NB4 (cell line): Measurements from ENCODE around the gene FAM222A.

Experiments used
- DNase-seq: peaks from one replicate; pipeline ENCODE4 v3.0.0; 2010; ENCODE audit warnings: low read depth
- H3K4me3 ChIP-seq: one replicate; pipeline ENCODE4 v1.5.1; 2011; ENCODE audit warnings: mild to moderate bottlenecking, low read depth, low read length, moderate library complexity
- MAX ChIP-seq: IDR thresholded peaks from 2 replicates; pipeline ENCODE4 v1.6.1; 2011; ENCODE audit warnings: low read depth, low read length
- MYC ChIP-seq: IDR thresholded peaks from 2 replicates; pipeline ENCODE4 v1.6.1; 2011; ENCODE audit warnings: low read depth, low read length
- POLR2A ChIP-seq: IDR thresholded peaks from 2 replicates; pipeline ENCODE4 v1.6.1; 2011; ENCODE audit warnings: mild to moderate bottlenecking; ENCODE audit not compliant: insufficient read length; ENCODE audit errors: extremely low read depth
- TF ChIP-seq, protein P1 (sequence below): IDR thresholded peaks from one replicate; pipeline ENCODE4 v1.5.1; 2012; ENCODE audit warnings: low read depth, low read length

Gene FAM222A

DNA sequence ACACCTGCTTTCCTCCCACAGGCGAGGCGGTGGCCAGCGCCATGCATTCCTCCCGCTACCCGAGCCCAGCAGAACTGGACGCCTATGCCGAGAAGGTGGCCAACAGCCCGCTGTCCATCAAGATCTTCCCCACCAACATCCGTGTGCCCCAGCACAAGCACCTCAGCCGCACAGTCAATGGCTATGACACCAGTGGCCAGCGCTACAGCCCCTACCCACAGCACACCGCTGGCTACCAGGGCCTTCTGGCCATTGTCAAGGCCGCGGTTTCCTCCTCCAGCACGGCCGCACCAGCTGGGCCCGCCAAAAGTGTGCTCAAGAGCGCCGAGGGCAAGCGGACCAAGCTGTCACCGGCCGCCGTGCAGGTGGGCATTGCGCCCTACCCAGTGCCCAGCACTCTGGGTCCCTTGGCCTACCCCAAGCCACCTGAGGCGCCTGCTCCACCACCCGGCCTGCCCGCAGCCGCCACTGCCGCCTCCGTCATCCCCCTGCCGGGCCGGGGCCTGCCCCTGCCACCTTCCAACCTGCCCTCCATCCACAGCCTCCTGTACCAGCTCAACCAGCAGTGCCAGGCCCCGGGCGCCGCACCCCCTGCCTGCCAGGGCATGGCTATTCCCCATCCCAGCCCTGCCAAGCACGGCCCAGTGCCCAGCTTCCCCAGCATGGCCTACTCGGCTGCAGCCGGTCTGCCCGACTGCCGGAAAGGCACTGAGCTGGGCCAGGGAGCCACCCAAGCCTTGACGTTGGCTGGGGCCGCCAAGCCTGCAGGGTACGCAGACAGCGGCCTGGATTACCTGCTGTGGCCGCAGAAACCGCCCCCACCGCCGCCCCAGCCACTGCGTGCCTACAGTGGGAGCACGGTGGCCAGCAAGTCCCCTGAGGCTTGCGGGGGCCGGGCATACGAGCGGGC is 54.6 kb downstream of the FAM222A start:
- no peak for DNase-seq
- H3K4me3 ChIP-seq, result no peak overlapping the region
- TF ChIP-seq MYC (no peak), POLR2A (no peak), MAX (no peak)
- TF ChIP-seq, protein P1, sequence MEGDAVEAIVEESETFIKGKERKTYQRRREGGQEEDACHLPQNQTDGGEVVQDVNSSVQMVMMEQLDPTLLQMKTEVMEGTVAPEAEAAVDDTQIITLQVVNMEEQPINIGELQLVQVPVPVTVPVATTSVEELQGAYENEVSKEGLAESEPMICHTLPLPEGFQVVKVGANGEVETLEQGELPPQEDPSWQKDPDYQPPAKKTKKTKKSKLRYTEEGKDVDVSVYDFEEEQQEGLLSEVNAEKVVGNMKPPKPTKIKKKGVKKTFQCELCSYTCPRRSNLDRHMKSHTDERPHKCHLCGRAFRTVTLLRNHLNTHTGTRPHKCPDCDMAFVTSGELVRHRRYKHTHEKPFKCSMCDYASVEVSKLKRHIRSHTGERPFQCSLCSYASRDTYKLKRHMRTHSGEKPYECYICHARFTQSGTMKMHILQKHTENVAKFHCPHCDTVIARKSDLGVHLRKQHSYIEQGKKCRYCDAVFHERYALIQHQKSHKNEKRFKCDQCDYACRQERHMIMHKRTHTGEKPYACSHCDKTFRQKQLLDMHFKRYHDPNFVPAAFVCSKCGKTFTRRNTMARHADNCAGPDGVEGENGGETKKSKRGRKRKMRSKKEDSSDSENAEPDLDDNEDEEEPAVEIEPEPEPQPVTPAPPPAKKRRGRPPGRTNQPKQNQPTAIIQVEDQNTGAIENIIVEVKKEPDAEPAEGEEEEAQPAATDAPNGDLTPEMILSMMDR, result no peak

GRCh38 chr12:109768901-109769670 is 55.5 kb downstream of the FAM222A start:
- TF ChIP-seq, protein P1, result no peak
- no peak for TF ChIP-seq POLR2A
- no peak overlapping the region for H3K4me3 ChIP-seq
- DNase-seq, result no peak

- no peak for TF ChIP-seq MYC
- no peak for TF ChIP-seq POLR2A
- no peak for TF ChIP-seq MAX
- TF ChIP-seq, protein P1, result no peak
- H3K4me3 ChIP-seq, result no peak overlapping the region
- no peak for DNase-seq
Measured at GRCh38 chr12:109770104-109770860, 56.7 kb downstream of the FAM222A start.

DNA sequence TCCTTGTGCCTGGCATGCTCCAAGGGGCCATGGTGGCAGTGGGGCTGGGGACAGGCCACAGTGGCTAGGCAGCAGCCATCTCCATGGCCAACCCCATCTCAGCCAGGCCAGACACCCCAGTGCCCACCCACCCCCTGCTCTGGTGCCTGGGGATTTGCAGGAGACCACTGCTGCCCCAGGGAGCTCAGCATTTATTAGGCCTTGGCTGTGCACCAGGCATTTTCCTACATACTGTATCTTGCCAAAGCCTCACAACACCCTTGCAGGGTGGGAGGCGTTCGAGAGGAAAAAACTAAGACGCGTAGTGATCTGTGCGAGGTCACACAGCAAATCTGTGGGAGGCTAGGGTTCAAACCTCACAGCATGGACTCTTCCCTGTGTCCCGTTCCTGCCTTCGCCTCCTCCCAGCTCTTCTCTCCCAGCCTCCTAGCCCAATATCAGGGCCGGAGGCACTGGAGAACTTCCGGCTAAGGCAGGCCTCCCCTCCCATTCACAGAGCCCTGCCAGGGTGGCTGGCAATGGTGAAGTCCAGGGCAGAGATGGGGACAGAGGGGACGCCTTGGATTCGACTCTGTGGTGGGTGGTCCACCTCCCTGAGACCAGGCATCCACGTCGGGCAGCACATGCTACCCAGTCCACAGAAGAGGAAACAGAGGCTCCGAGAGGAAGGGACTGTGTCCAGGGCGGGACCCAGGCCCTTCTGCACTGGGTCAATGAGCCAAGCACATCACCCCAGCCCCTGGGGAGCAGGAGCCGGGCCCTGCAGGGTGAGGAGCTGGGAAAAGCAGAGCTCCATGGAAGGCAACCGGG is 57.4 kb downstream of the FAM222A start:
- TF ChIP-seq MYC, result no peak
- no peak for TF ChIP-seq MAX
- no peak for TF ChIP-seq POLR2A
- TF ChIP-seq, protein P1, result no peak
- no peak for DNase-seq
- H3K4me3 ChIP-seq, result no peak overlapping the region
